ENCODE measurements around the gene OTUB1.

GRCh38 chr11:64001484-64002420 lies 15.5 kb downstream of the OTUB1 start:
- TF ChIP-seq, protein P1, sequence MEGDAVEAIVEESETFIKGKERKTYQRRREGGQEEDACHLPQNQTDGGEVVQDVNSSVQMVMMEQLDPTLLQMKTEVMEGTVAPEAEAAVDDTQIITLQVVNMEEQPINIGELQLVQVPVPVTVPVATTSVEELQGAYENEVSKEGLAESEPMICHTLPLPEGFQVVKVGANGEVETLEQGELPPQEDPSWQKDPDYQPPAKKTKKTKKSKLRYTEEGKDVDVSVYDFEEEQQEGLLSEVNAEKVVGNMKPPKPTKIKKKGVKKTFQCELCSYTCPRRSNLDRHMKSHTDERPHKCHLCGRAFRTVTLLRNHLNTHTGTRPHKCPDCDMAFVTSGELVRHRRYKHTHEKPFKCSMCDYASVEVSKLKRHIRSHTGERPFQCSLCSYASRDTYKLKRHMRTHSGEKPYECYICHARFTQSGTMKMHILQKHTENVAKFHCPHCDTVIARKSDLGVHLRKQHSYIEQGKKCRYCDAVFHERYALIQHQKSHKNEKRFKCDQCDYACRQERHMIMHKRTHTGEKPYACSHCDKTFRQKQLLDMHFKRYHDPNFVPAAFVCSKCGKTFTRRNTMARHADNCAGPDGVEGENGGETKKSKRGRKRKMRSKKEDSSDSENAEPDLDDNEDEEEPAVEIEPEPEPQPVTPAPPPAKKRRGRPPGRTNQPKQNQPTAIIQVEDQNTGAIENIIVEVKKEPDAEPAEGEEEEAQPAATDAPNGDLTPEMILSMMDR (IDR thresholded peaks at IDR 0.05), result no peak
- no peak for TF ChIP-seq POLR2A (IDR thresholded peaks at IDR 0.05)
